ENCODE results near the gene HMGN1. TPM values are rescaled to one million over a fixed set of nuclear protein-coding genes. Genes with fewer than 3 reads are reported as not detected.
A peak's percentile ranks its signal among the peaks of the same experiment; 100 is the strongest.

HMGN1 gene
- total RNA-seq, 1 donor from 2014 or later = 362 TPM

GRCh38 chr21:39349211-39350093 is 564 bp upstream of the HMGN1 start:
- no peak for TF ChIP-seq CTCF (IDR thresholded peaks at IDR 0.05; ENCODE audit: insufficient read depth, low read length, severe bottlenecking)
- peak overlapping the region; percentile 41 for H3K4me3 ChIP-seq (ENCODE audit: low read depth, low read length)
- H3K36me3 ChIP-seq (ENCODE audit: control insufficient read depth, insufficient read depth, low read length) = peaks cover 2% of the 10 kb centered on the region
- H3K27me3 ChIP-seq (ENCODE audit: control insufficient read depth, insufficient read depth, low read length) = no peaks in the 10 kb centered on the region
- DNase-seq (ENCODE audit: low read depth) (peak; percentile 91), FAIRE-seq (no peak)

GRCh38 chr21:39348040-39348354 is 891 bp downstream of the HMGN1 start:
- no peak for TF ChIP-seq CTCF (IDR thresholded peaks at IDR 0.05; ENCODE audit: insufficient read depth, low read length, severe bottlenecking)
- no peak for DNase-seq (ENCODE audit: low read depth)
- no peak for FAIRE-seq
- Histone ChIP-seq H3K36me3 (ENCODE audit: control insufficient read depth, insufficient read depth, low read length) (peaks cover 9% of the 10 kb centered on the region), H3K4me3 (ENCODE audit: low read depth, low read length) (peak overlapping the region; percentile 70), H3K27me3 (ENCODE audit: control insufficient read depth, insufficient read depth, low read length) (no peaks in the 10 kb centered on the region)

- Histone ChIP-seq H3K27me3 (ENCODE audit: control insufficient read depth, insufficient read depth, low read length) (no peaks in the 10 kb centered on the region), H3K36me3 (ENCODE audit: control insufficient read depth, insufficient read depth, low read length) (peaks cover 9% of the 10 kb centered on the region), H3K4me3 (ENCODE audit: low read depth, low read length) (peak overlapping the region; percentile 70)
- DNase-seq (ENCODE audit: low read depth) (no peak), FAIRE-seq (no peak)
- TF ChIP-seq CTCF (IDR thresholded peaks at IDR 0.05; ENCODE audit: insufficient read depth, low read length, severe bottlenecking) = no peak
Measured at GRCh38 chr21:39347537-39347936, 1.4 kb downstream of the HMGN1 start.

GRCh38 chr21:39346671-39347331 is 2.1 kb downstream of the HMGN1 start:
- Histone ChIP-seq H3K36me3 (ENCODE audit: control insufficient read depth, insufficient read depth, low read length) (peaks cover 10% of the 10 kb centered on the region), H3K4me3 (ENCODE audit: low read depth, low read length) (peak overlapping the region; percentile 11), H3K27me3 (ENCODE audit: control insufficient read depth, insufficient read depth, low read length) (no peaks in the 10 kb centered on the region)
- no peak for TF ChIP-seq CTCF (IDR thresholded peaks at IDR 0.05; ENCODE audit: insufficient read depth, low read length, severe bottlenecking)
- DNase-seq (ENCODE audit: low read depth) (no peak), FAIRE-seq (no peak)

- Histone ChIP-seq H3K4me3 (ENCODE audit: low read depth, low read length) (peak overlapping the region; percentile 11), H3K36me3 (ENCODE audit: control insufficient read depth, insufficient read depth, low read length) (peaks cover 10% of the 10 kb centered on the region), H3K27me3 (ENCODE audit: control insufficient read depth, insufficient read depth, low read length) (no peaks in the 10 kb centered on the region)
- FAIRE-seq (no peak), DNase-seq (ENCODE audit: low read depth) (no peak)
- no peak for TF ChIP-seq CTCF (IDR thresholded peaks at IDR 0.05; ENCODE audit: insufficient read depth, low read length, severe bottlenecking)
Measured at GRCh38 chr21:39346206-39346605, 2.7 kb downstream of the HMGN1 start.
